Stomach (tissue), 4 donors: ENCODE measurements around the gene CRACDL.

Experiments
- CTCF ChIP-seq, 7 experiments: fragments of 450-650 bp in 4 of 7; fragments of 200-600 bp in 3 of 7; sonication (generic) in 3 of 7; IDR thresholded peaks; one replicate each; pipeline ENCODE4 v1.5.1; 2016 to 2019; ENCODE audit warnings: antibody characterized with exemption in 7 of 7, control low read depth in 2 of 7, mild to moderate bottlenecking in 1 of 7
- EP300 ChIP-seq: sonication (generic); formaldehyde crosslinking; IDR thresholded peaks from one replicate; pipeline ENCODE4 v1.6.1; 2017; ENCODE audit warnings: antibody characterized with exemption
- POLR2A ChIP-seq, 4 donors: fragments of 450-650 bp; IDR thresholded peaks; one replicate each; pipeline ENCODE4 v1.6.1; 2016; ENCODE audit warnings: antibody characterized with exemption in 4 of 4, control low read depth in 2 of 4, mild to moderate bottlenecking in 1 of 4, moderate library complexity in 1 of 4
- POLR2AphosphoS5 ChIP-seq, 3 donors: sonication (generic); formaldehyde crosslinking; IDR thresholded peaks; one replicate each; pipeline ENCODE4 v1.6.1; 2016; ENCODE audit warnings: antibody characterized with exemption in 3 of 3

- no peak for TF ChIP-seq POLR2A (IDR thresholded peaks at IDR 0.05)
- TF ChIP-seq CTCF (IDR thresholded peaks at IDR 0.05): no peak
- TF ChIP-seq POLR2AphosphoS5 (IDR thresholded peaks at IDR 0.05): no peak
- TF ChIP-seq EP300: no peak
Measured at GRCh38 chr2:98830571-98831145, 105.4 kb downstream of the CRACDL start.
